ENCODE results near the gene ZC3H12D. TPM values are rescaled to one million over a fixed set of nuclear protein-coding genes. Genes with fewer than 3 reads are reported as not detected.
A peak's percentile ranks its signal among the peaks of the same experiment; 100 is the strongest.

ZC3H12D gene
- total and polyA plus RNA-seq, 2 of the 13 experiments (the other 11 are each of a cell fraction or from before 2014, with no cell fraction given), result 1.2 to 2.7 TPM

DNA sequence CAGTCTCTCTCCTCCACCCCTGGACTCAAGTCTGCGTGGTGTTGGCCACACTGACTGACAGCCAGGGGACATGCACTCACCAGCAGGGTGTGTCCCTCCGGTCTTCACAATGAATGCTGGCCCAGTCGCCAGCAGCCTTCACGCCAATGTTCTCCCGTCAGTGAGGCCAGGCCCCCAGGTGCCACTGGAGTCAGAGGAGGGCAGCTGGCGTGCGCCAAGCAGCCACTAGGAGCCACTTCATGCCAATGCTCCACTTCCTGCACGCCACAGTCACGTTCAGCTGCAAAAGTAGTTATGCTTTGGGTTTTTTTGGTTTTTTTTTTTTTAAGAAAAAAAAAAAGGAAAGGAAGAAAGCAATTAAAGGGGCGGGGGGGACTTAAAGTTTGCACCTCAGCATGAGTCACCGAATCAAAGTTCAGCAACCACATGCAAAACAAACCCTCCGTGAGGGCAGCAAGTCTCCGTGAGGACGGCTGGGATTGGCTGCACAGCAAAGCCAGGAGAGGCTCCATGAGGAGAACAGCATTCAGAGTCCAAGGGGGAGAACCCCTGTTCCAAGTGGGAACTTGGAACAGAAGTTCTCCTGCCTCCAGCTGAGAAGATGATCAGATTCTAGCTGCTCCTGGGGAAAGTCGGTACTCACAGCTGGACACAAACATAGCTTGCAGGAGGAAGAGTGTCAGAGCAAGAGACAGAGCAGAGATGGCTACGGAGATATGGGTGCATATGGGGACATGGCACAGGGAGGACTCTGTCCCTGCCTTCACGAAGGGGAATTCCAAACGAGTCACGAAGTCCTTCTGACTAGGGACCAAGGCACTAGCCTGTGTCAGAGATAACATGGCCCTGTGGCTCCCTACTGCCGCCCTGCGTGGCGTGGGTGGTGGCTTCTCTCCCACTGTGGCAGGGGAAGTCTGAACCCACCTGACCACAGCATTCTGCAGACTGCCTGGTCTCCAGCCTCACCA lies at the start of gene ZC3H12D (continued):
- TF ChIP-seq, protein P1, sequence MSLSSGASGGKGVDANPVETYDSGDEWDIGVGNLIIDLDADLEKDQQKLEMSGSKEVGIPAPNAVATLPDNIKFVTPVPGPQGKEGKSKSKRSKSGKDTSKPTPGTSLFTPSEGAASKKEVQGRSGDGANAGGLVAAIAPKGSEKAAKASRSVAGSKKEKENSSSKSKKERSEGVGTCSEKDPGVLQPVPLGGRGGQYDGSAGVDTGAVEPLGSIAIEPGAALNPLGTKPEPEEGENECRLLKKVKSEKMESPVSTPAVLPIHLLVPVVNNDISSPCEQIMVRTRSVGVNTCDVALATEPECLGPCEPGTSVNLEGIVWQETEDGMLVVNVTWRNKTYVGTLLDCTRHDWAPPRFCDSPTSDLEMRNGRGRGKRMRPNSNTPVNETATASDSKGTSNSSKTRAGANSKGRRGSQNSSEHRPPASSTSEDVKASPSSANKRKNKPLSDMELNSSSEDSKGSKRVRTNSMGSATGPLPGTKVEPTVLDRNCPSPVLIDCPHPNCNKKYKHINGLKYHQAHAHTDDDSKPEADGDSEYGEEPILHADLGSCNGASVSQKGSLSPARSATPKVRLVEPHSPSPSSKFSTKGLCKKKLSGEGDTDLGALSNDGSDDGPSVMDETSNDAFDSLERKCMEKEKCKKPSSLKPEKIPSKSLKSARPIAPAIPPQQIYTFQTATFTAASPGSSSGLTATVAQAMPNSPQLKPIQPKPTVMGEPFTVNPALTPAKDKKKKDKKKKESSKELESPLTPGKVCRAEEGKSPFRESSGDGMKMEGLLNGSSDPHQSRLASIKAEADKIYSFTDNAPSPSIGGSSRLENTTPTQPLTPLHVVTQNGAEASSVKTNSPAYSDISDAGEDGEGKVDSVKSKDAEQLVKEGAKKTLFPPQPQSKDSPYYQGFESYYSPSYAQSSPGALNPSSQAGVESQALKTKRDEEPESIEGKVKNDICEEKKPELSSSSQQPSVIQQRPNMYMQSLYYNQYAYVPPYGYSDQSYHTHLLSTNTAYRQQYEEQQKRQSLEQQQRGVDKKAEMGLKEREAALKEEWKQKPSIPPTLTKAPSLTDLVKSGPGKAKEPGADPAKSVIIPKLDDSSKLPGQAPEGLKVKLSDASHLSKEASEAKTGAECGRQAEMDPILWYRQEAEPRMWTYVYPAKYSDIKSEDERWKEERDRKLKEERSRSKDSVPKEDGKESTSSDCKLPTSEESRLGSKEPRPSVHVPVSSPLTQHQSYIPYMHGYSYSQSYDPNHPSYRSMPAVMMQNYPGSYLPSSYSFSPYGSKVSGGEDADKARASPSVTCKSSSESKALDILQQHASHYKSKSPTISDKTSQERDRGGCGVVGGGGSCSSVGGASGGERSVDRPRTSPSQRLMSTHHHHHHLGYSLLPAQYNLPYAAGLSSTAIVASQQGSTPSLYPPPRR (CRISPR knock-in tag; IDR thresholded peaks at IDR 0.05; ENCODE audit: borderline replicate concordance), result peak; percentile 10; the same call in 1 of the 2 replicates
- TF ChIP-seq POGZ (CRISPR knock-in tag; IDR thresholded peaks at IDR 0.05), result peak; percentile 53
- TF ChIP-seq ZSCAN21 (CRISPR knock-in tag; IDR thresholded peaks at IDR 0.05; ENCODE audit: borderline replicate concordance), result peak; percentile 46; the same call in 1 of the 2 replicates
- TF ChIP-seq ZNF256 (CRISPR knock-in tag; conservative IDR thresholded peaks at IDR 0.05), result no peak
- TF ChIP-seq ZNF274 (CRISPR knock-in tag; IDR thresholded peaks at IDR 0.05), result peak; percentile 82
- TF ChIP-seq, protein P2, sequence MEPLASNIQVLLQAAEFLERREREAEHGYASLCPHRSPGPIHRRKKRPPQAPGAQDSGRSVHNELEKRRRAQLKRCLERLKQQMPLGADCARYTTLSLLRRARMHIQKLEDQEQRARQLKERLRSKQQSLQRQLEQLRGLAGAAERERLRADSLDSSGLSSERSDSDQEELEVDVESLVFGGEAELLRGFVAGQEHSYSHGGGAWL (CRISPR knock-in tag; IDR thresholded peaks at IDR 0.05), result peak; percentile 72
- TF ChIP-seq GATA4 (IDR thresholded peaks at IDR 0.05; ENCODE audit: borderline replicate concordance, low read depth), result peak; percentile 42; the same call in 1 of the 2 replicates
- TF ChIP-seq, protein P3, sequence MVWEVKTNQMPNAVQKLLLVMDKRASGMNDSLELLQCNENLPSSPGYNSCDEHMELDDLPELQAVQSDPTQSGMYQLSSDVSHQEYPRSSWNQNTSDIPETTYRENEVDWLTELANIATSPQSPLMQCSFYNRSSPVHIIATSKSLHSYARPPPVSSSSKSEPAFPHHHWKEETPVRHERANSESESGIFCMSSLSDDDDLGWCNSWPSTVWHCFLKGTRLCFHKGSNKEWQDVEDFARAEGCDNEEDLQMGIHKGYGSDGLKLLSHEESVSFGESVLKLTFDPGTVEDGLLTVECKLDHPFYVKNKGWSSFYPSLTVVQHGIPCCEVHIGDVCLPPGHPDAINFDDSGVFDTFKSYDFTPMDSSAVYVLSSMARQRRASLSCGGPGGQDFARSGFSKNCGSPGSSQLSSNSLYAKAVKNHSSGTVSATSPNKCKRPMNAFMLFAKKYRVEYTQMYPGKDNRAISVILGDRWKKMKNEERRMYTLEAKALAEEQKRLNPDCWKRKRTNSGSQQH (CRISPR knock-in tag; IDR thresholded peaks at IDR 0.05; ENCODE audit: low read depth), result peak; percentile 74; the same call in 1 of the 2 replicates
- TF ChIP-seq IRF2 (CRISPR knock-in tag; IDR thresholded peaks at IDR 0.05), result peak; percentile 85
- TF ChIP-seq AHR (CRISPR knock-in tag; IDR thresholded peaks at IDR 0.05), result peak; percentile 55
- peak; percentile 91 for TF ChIP-seq ZMYM3 (CRISPR knock-in tag; IDR thresholded peaks at IDR 0.05)
- TF ChIP-seq ZNF761 (CRISPR knock-in tag; conservative IDR thresholded peaks at IDR 0.05), result no peak
- TF ChIP-seq, protein P4, sequence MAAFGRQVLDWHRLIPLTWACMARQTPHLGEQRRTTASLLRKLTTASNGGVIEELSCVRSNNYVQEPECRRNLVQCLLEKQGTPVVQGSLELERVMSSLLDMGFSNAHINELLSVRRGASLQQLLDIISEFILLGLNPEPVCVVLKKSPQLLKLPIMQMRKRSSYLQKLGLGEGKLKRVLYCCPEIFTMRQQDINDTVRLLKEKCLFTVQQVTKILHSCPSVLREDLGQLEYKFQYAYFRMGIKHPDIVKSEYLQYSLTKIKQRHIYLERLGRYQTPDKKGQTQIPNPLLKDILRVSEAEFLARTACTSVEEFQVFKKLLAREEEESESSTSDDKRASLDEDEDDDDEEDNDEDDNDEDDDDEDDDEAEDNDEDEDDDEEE (CRISPR knock-in tag; IDR thresholded peaks at IDR 0.05), result no peak
- peak; percentile 96 for TF ChIP-seq HNRNPL (IDR thresholded peaks at IDR 0.05; ENCODE audit: low read depth, low read length)
- TF ChIP-seq, protein P5, sequence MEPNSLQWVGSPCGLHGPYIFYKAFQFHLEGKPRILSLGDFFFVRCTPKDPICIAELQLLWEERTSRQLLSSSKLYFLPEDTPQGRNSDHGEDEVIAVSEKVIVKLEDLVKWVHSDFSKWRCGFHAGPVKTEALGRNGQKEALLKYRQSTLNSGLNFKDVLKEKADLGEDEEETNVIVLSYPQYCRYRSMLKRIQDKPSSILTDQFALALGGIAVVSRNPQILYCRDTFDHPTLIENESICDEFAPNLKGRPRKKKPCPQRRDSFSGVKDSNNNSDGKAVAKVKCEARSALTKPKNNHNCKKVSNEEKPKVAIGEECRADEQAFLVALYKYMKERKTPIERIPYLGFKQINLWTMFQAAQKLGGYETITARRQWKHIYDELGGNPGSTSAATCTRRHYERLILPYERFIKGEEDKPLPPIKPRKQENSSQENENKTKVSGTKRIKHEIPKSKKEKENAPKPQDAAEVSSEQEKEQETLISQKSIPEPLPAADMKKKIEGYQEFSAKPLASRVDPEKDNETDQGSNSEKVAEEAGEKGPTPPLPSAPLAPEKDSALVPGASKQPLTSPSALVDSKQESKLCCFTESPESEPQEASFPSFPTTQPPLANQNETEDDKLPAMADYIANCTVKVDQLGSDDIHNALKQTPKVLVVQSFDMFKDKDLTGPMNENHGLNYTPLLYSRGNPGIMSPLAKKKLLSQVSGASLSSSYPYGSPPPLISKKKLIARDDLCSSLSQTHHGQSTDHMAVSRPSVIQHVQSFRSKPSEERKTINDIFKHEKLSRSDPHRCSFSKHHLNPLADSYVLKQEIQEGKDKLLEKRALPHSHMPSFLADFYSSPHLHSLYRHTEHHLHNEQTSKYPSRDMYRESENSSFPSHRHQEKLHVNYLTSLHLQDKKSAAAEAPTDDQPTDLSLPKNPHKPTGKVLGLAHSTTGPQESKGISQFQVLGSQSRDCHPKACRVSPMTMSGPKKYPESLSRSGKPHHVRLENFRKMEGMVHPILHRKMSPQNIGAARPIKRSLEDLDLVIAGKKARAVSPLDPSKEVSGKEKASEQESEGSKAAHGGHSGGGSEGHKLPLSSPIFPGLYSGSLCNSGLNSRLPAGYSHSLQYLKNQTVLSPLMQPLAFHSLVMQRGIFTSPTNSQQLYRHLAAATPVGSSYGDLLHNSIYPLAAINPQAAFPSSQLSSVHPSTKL (CRISPR knock-in tag; IDR thresholded peaks at IDR 0.05), result peak; percentile 80
- peak; percentile 8; the same call in 1 of the 2 replicates for TF ChIP-seq SMC3 (IDR thresholded peaks at IDR 0.05; ENCODE audit: low read length)
- TF ChIP-seq NBN (conservative IDR thresholded peaks at IDR 0.05), result no peak

Data from HepG2 (cell line).